ENCODE results near the gene ERBB2. TPM values are rescaled to one million over a fixed set of nuclear protein-coding genes. Genes with fewer than 3 reads are reported as not detected.

Gene ERBB2
- total and polyA plus RNA-seq, 2 of the 8 experiments (the other 6 are each of a cell fraction or from before 2014, with no cell fraction given): 183 to 394 TPM

GRCh38 chr17:39655105-39655504 lies 44.8 kb upstream of the ERBB2 start:
- no peak overlapping the region for H4K91ac ChIP-seq (replicated peaks; ENCODE audit: insufficient read length, low read length)
- peaks cover 2% of the 10 kb centered on the region; the same call in 1 of the 2 replicates for H3K79me1 ChIP-seq (ENCODE audit: low read depth, low read length)
- H3K23ac ChIP-seq (ENCODE audit: insufficient read length): no peak overlapping the region
- no peak overlapping the region for H3K27ac ChIP-seq (ENCODE audit: low read depth, low read length)
- no peak overlapping the region for H4K5ac ChIP-seq (ENCODE audit: insufficient read length, low read depth, low read length)
- WGBS, 2 experiments (ENCODE audit: extremely low coverage in 1 of 2, insufficient coverage in 1 of 2, insufficient read length in 1 of 2, insufficient replicate concordance in 2 of 2, low coverage in 1 of 2, low lambda C conversion rate in 2 of 2, missing lambda C conversion rate in 1 of 2): 98% methylated on average over 2 of the region's 2 CpGs; no CpG with 5 or more reads in 1 of the 2 experiments
- ChIA-PET CTCF (ENCODE audit: partially characterized antibody) (interaction anchor here (1.1 to 49.2 kb wide), 13 partner anchors 9 to 220 kb away, joined by 3 to 1885 read pairs (median 5); partner anchors contain the start of genes ERBB2, MIEN1, PGAP3 and PNMT), POLR2A (ENCODE audit: partially characterized antibody) (interaction anchor here (0.8 to 5.2 kb wide), 9 partner anchors 9 to 45 kb away, joined by 3 to 22 read pairs (median 4); partner anchors contain the start of genes ERBB2 and TCAP)
- H3K23me2 ChIP-seq (ENCODE audit: low read depth, low read length): no peaks in the 10 kb centered on the region; the same call in 1 of the 2 replicates
- no peak overlapping the region for H2BK120ac ChIP-seq (replicated peaks; ENCODE audit: low read depth, low read length)
- TF ChIP-seq TAF1 (IDR thresholded peaks at IDR 0.05; ENCODE audit: low read depth, low read length): no peak
- DNase-seq (ENCODE audit: low read depth in 1 of 2, low spot score in 2 of 2) (no peak), FAIRE-seq (no peak)
- H3K9ac ChIP-seq (replicated peaks in 1 of 4; ENCODE audit: extremely low read depth in 1 of 4, low read depth in 3 of 4, low read length in 3 of 4): no peak overlapping the region
- no peak overlapping the region for H3K4ac ChIP-seq (replicated peaks; ENCODE audit: insufficient read length, low read depth, low read length)
- no peak overlapping the region for H2BK15ac ChIP-seq (ENCODE audit: low read length)
- no peak overlapping the region for H4K8ac ChIP-seq (ENCODE audit: extremely low read depth, insufficient read depth, low read length)
- no peak overlapping the region for H3K4me2 ChIP-seq (ENCODE audit: insufficient read depth in 1 of 2, low read depth in 2 of 2, low read length in 2 of 2)
- H3K9me3 ChIP-seq (ENCODE audit: insufficient read depth in 2 of 2, low read depth in 1 of 2, low read length in 1 of 2): no peaks in the 10 kb centered on the region
- H2BK12ac ChIP-seq (ENCODE audit: low read depth, low read length): no peak overlapping the region
- H3K4me3 ChIP-seq (ENCODE audit: extremely low read depth in 1 of 4, insufficient read depth in 2 of 4, low read depth in 3 of 4, low read length in 4 of 4): no peak overlapping the region
- H3K79me2 ChIP-seq (ENCODE audit: control insufficient read depth in 1 of 2, insufficient read depth in 2 of 2, low read length in 2 of 2): peaks cover 0 to 2% of the 10 kb centered on the region in 2 experiments; a peak in 1 of 4 replicates
- peaks cover 1 to 2% of the 10 kb centered on the region in 2 experiments for H4K20me1 ChIP-seq (replicated peaks in 1 of 2; ENCODE audit: control insufficient read depth in 1 of 2, insufficient read depth in 2 of 2, low read length in 2 of 2)
- H3K18ac ChIP-seq (ENCODE audit: extremely low read depth, low read length): no peak overlapping the region
- H3K56ac ChIP-seq (replicated peaks; ENCODE audit: insufficient read length, low read depth, low read length): no peak overlapping the region
- no peak overlapping the region for H2AFZ ChIP-seq (ENCODE audit: low read length)
- no peak overlapping the region for H3K14ac ChIP-seq (ENCODE audit: insufficient read length)
- no peaks in the 10 kb centered on the region for H3K27me3 ChIP-seq (replicated peaks in 1 of 4; ENCODE audit: control insufficient read depth in 3 of 4, extremely low read depth in 1 of 4, insufficient read depth in 3 of 4, low read length in 3 of 4)
- H2AK5ac ChIP-seq (ENCODE audit: low read depth, low read length): no peak overlapping the region
- H3K4me1 ChIP-seq (replicated peaks in 1 of 4; ENCODE audit: control insufficient read depth in 3 of 4, insufficient read depth in 4 of 4, low read length in 3 of 4): peaks cover 5 to 26% (median 21%) of the 10 kb centered on the region in 4 experiments
- peaks cover 0 to 2% (median 0%) of the 10 kb centered on the region in 4 experiments; a peak in 2 of 8 replicates for H3K36me3 ChIP-seq (ENCODE audit: control insufficient read depth in 2 of 4, insufficient read depth in 4 of 4, low read length in 3 of 4)
- no peak overlapping the region for H2BK20ac ChIP-seq (ENCODE audit: low read length)
- no peak overlapping the region for H2BK5ac ChIP-seq (ENCODE audit: low read depth, low read length)
